Right ventricle myocardium superior (tissue), 1 donor: ENCODE measurements around the gene CHD1L. TPM values are rescaled to one million over a fixed set of nuclear protein-coding genes. Genes with fewer than 3 reads are reported as not detected.
"Not testable (repeated sequence)": the region's sequence is repeated elsewhere in the genome, so short reads cannot be mapped to it uniquely, and the experiment has no call there.

Experiments
- ATAC-seq: fragments of 200-7000 bp; cut with Tn5 transposase; one replicate; pipeline ENCODE4 v1.9.1; 2020; ENCODE audit warnings: mild to moderate bottlenecking; ENCODE audit not compliant: poor library complexity
- DNase-seq: peaks from one replicate; pipeline ENCODE4 v3.0.0-alpha.2; 2020
- intact Hi-C: fragments of 100-400 bp; cut with DNase I; formaldehyde crosslinking; loops from one replicate; pipeline ENCODE4 v1.11.2; 2022
- total RNA-seq: library from RNA; stranded (reverse); fragmentation: NEBNext Ultra II Directional; extraction: Animal tissue kit (Norgen Biotek cat#: 25700); gene quantifications from one replicate; pipeline ENCODE4 v1.2.1, GENCODE V29; 2021
- donor health status: DM: no; HTN: yes; CAD: no; lungs with severe emphysema.

Gene CHD1L
- total RNA-seq, 1 donor from 2014 or later = 8.2 TPM

DNA sequence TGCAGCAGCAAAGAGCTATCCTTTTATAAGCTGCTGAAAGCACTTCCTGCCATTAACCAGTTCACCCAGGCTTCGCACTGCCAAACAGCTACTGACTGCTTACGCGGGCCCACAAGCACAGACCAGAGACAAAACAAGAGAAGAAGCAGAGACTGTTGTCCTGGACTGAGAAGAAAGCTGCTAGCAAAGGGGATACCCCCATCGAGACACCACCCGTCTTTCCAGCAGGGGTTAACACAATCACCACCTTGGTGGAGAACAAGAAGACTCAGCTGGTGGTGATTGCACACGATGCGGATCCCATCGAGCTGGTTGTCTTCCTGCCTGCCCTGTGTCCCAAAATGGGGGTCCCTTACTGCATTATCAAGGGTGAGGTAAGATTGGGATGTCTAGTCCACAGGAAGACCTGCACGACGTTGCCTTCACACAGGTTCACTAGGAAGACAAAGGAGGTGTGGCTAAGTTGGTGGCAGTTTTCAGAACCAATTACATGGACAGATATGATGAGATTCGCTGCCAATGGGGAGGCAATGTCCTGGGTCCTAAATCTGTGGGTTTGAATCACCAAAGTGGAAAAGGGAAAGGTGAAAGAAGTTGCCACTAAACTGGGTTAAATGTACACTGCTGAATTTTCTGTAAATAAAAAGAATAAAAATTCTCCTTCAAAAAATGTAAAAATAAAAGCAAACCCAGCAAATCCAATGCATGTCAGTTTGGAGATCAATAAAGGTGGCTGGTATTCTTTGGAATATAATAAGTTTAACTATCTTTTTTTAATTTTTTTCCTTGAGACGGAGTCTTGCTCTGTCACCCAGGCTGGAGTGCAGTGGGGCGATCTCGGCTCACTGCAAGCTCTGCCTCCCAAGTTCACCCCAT lies 18.5 kb upstream of the CHD1L start:
- DNase-seq = no peak
- intact Hi-C loops = no loop called here

DNA sequence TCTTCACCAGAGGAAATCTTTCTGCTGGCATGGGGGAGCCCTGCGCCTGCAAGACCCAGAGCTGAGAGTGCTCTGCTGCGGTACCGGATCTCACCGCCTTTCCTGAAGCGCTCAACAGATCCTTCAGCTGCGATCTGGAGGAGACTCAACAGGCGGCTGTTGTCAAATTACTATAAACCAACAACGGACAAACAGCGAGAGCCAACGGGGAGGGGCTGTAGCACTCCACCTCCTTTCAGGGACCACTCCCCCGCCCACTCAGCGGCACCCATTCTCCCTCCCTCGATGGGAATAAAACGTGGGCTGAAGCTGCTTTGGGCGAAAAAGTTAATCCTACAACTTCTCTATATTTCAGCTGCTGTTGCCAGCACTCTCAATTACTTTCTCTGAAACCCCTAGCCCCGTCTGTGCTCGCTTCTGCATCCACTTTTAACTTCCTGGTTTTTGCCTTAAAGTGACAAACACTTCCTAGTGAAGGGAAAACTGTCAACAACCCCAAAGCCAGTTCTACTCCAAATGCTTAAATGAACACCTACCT lies 17.2 kb upstream of the CHD1L start, which contains the start of gene FMO5:
TSS of gene FMO5 (minus strand) at position 147 of the 538 bp plus-strand sequence. CDS start 310 bp downstream, outside the sequence.
- intact Hi-C loops = no loop called here

More for the DNA sequence above, 18.5 kb upstream of the CHD1L start:
- ATAC-seq = no peak

DNA sequence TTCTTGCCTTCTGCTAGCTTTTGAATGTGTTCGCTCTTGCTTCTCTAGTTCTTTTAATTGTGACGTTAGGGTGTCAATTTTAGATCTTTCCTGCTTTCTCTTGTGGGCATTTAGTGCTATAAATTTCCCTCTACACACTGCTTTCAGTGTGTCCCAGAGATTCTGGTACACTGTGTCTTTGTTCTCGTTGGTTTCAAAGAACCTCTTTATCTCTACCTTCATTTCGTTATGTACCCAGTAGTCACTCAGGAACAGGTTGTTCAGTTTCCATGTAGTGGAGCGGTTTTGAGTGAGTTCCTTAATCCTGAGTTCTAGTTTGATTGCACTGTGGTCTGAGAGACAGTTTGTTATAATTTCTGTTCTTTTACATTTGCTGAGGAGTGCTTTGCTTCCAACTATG lies 11.5 kb upstream of the CHD1L start:
- intact Hi-C loops, ATAC-seq, DNase-seq: not testable (repeated sequence)

More for the DNA sequence above, 17.2 kb upstream of the CHD1L start, which contains the start of gene FMO5:
- peak; percentile 93 for ATAC-seq
- peak; percentile 82 for DNase-seq

DNA sequence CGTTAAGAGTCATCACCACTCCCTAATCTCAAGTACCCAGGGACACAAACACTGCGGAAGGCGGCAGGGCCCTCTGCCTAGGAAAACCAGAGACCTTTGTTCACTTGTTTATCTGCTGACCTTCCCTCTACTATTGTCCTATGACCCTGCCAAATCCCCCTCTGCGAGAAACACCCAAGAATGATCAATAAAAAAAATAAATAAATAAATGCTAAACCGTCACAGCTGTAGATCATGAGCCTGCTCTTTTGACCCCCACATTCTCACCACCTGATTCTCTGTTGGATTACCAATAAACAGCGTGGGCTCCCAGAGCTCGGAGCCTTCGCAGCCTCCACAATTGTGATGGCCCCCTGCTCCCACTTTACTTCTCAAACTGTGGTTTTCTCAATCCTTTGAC lies 8.6 kb upstream of the CHD1L start:
- intact Hi-C loops, DNase-seq, ATAC-seq: not testable (repeated sequence)

DNA sequence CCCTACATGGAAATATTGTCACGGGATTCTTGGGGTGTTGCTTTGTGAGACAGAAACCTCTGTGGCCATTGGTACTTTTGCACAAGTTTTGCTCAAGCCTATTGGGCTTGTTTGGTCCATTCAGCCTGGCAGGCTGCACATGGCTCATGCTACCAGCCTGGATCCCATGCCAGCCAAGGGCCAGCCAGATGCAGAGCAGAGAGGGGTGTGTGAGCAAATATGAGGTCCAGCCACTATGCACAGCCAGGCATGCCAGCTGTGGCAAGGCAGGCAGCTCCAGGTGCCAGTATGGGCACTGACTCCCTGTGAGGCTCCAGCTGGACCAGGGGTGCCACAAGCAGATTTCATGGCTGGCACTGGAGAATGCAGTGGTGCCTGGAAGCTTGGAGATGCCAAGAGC lies 6.7 kb upstream of the CHD1L start:
- intact Hi-C loops = no loop called here
- DNase-seq (no peak), ATAC-seq (no peak)

DNA sequence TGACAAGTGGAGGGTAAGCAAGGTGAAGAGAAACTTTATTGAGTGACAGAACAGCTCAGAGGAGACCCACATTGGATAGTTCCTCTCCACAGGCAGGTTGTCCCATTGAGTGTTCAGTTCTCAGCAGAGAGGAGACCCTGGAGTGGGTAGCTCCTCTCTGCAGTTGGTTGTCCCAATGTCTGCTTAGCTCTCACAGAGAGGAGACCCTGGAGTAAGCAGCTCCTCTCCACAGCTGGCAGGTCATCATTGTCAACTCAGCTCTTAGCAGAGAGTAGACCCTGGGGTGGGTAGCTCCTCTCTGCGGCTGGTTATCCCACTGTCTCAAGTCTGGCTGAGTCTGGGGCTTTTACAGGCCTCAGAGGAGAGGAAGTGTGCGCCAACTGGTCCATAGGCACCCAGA lies 6.0 kb upstream of the CHD1L start:
- DNase-seq = no peak
- no peak for ATAC-seq
- intact Hi-C loops = no loop called here

DNA sequence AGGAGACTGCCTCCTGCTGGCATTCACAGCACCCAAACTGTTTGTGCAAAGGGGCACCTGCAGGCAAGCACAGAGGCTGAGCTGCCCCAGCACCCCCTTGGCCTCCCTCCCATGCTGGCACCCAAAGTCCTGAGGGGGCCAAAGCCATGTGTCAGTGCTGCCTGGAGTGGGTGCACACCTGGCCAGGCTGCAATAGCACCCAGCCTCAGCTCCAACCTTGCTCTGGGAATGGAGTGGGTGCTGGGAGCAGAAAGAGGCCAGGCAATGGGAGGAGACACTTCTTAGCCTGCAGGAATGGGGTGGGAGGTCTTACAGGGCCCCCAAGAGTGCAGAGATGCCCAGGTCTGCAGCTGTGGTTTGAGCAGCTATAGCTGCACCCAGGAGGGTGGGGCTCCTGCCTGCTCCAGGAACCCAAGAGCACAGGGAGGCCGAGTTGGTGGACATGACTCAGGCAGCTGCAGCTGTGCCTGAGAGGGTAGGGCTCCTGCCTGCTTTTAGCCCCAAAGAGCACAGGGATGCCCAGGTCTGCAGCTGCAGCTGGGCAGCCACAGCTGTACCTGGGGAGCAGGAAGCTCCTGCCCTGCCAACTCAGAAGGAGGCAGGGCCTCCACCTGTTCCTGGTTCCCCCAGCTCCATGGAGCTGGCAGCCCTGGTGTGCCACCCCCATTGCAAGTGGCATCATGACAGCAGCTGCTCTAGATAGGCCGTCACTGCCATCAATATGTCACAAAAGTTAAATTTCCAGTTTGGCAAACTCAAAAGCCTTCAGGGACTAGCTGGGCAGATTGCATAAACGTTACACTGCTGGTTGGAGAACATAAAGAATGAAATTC lies 5.3 kb upstream of the CHD1L start:
- no peak for DNase-seq
- intact Hi-C loops = no loop called here
- ATAC-seq = no peak

DNA sequence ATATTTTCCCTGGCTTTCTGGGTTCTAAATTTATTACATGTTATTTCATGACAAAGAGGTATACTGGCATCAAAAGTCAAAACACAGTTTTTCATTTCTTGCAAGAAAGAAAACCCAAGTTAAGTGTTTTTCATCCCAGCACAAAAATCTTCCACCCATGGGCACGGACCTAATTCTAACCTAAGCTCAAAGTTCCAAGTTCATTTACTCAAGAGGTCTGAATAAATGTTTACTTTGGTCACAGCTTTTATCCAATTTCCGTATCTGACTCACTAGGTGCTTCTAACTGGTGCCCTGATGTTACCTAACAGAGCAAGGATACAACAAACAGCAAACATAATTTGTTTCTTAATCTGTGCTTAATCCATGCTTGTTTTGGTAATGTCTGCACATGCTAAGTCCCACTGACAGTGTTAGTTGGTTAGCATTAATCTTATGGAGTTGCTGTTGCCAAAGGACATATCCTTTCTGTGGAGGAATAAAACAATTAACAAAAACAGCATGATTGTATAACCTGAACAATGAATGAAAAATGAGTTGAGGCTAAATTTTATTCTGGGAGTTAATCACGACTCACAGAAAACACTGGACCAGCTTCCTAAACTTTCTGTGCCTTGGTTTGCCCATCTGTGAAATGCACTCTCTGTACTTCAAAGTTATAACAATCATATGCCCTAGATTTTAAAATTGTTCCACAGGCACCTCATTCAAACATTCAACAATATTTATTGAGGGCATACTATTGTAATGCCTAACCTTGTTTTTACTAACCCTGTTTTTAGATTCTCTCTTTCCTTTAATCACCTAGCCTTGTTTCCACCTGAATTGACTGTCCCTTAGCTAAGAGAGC lies 4.2 kb upstream of the CHD1L start:
- ATAC-seq (no peak), DNase-seq (no peak)
- intact Hi-C loops = no loop called here

DNA sequence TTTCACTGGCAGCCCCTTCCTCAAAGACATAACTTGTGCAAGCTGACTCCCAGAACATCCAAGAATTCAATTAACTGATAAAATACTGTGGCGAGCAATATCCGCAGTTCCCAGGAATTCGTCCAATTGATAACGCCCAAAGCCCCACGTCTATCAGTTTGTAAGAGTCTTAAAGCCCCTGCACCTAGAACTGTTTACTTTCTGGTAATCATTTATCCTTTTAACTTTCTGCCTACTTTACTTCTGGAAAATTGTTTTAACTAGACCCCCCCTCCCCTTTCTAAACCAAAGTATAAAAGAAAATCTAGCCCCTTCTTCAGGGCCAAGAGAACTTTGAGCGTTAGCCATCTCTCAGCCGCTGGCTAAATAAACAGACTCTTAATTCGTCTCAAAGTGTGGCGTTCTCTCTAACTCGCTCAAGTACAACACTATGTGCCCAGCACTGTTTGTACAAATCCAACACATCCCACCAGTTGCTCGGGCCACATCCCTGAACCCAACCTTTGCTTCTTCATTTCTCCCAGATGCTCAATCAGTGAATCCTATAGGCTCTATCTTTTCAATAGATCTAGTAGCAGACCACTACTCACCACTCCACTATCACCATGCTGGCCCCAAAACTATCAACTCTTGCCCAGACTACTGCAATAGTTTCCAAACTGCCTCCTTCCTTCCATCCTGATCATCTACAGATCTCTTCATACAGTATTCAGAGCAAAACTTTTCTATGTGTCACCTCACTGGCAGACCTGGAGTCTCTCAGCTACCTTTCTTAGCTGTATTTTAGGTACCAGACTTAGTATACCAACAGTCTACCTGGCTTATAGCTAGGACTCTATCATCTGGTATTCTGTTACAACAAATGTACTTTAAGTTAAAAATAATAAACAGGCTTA lies 3.3 kb upstream of the CHD1L start:
- no peak for DNase-seq
- no peak for ATAC-seq
- intact Hi-C loops = no loop called here

DNA sequence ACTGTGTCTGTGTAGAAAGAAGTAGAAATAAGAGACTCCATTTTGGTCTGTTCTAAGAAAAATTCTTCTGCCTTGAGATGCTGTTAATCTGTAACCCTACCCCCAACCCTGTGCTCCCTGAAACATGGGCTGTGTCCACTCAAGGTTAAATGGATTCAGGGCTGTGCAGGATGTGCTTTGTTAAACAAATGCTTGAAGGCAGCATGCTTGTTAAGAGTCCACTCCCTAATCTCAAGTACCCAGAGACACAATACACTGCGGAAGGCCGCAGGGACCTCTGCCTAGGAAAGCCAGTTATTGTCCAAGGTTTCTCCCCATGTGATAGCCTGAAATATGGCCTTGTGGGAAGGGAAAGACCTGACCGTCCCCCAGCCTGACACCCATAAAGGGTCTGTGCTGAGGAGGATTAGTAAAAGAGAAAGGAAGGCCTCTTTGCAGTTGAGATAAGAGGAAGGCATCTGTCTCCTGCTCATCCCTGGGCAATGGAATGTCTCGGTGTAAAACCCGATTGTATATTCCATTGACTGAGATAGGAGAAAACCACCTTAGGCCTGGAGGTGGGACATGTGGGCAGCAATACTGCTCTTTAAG lies 2.3 kb upstream of the CHD1L start:
- DNase-seq, intact Hi-C loops, ATAC-seq: not testable (repeated sequence)

DNA sequence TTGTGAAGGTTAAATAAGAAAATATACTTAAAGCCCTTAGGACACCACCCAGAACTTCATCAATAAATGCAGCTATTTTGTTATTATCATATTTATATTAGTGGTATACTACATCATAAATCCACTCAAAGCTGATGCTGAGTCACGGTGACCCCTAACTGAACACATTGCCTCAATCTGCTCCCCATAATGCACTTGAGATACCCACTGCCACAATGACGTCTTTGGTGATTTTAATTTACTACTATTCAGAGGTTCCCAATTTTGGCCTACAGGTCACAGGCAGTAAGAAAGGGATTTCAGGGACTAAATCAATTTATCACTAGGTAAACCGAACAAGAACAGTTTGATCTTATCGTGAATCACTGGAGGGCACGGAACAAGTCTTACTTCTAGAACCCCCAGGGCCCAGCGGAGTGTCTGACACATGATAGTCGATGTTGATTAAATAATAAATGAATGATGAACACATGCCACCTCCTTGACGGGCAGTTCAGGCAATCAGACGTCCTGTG lies 493 bp upstream of the CHD1L start:
- DNase-seq (no peak), ATAC-seq (no peak)
- intact Hi-C loops = loop anchor here (1.0 kb wide), 1 partner anchor 70 kb away; the partner anchor contains the start of gene PRKAB2

DNA sequence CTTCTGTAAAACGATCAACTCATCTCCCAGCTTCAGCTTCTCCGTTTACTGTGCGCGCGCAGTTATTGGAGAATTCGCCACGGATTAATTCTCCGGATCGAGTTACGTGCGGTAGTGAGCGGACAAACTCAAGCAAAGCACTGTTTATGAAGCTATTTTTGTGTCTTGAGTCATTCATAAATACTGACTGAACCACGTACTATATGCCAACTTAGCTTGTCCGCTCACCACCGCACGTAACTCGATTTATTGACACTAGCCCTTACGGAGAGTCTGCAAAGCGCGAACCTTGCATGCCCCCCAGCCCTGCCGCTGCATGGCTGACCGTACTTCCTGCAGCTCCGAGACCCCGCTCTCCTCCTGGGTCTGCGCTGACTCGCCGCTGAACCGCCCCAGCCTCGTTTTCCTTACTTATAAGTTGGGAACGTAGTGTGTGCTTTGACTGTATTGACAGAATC lies 773 bp downstream of the CHD1L start:
- peak; percentile 56 for DNase-seq
- intact Hi-C loops = no loop called here
- peak; percentile 27 for ATAC-seq

DNA sequence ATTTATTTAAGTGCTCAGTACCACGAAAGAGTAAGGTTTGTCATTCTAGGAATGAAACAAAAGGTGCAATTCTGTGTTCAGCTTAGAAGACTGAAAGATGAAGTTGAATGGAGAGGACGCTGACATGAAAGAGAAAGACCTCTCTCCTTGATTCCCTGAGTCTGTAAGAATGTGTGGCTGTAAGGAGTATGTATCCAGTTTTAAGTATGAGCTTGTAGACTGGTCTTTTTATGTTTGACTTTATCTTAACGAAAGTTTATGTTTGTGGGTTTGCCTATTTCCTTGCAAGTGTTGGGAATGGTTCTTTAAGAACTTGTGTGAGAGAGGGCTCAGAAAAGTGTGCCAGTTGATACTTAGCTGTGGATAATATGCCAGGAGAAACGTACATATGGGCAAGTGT lies 1.4 kb downstream of the CHD1L start:
- no peak for DNase-seq
- intact Hi-C loops = no loop called here
- ATAC-seq = no peak

DNA sequence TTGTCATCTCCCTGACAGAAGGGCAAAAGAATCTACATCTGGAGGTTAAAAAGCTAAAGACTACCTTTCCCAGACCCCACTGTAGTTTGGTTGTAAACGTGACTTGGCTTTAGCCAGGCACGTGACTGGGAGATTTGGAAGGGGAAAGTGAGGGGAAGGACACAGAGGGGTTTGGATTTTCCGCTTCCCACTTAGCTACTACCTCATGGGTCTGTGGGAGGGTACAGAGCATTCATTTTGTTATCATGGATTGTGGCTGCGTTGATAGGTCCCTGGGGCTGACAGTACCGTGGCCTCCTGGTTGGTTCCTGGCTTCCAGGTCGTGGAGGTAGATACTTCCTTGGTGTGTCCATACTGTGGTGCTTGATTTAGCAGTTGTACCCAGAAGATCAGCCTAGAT lies 2.6 kb downstream of the CHD1L start:
- no peak for ATAC-seq
- intact Hi-C loops = no loop called here

DNA sequence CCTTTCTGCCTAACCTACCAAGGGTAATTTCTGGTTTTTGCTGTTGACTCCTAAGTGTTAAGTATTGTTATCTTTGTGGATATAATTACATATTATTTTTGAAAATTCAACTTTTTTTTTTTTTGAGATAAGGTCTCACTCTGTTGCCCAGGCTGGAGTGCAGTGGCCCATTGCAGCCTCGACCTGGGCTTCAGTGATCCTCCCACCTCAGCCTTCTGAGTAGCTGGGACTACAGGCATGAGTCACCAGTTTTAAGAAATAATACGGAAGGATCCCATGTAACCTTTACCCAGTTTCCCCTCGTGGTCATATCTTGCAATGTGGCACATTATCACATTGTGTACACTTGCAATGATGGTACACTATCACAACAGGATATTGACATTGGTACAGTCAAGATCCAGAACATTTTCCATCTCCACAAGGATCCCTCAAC lies 3.1 kb downstream of the CHD1L start:
- no peak for DNase-seq
- no peak for ATAC-seq
- intact Hi-C loops = no loop called here

More for the DNA sequence above, 2.6 kb downstream of the CHD1L start:
- DNase-seq = no peak

DNA sequence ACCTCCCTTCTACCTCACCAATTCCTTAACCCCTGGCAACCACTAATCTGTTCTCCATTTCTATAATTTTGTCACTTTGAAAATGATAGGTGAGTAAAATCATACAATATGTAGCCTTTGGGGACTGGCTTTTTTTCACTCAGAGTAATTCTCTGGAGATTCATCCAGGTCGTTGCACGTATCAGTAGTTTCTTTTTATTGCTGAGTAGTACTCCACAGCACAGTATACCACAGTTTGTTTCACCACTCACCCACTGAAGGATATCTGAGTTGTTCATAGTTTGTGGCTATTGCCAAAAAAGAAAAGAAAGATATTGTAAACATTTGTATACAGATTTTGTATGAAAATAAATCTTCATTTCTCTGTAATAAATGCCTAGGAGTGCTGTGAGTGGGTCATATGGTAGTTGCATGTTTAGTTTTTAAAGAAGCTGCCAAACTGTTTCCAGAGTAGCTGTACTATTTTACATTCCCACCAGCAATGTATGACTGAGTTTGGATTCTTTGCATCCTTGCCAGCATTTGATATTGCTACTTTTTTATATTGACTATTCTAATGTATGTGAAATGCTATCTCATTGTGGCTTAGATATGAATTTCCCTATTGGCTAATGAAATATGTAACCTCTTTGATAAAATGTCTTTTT lies 3.7 kb downstream of the CHD1L start:
- ATAC-seq = no peak
- intact Hi-C loops = no loop called here
- DNase-seq = no peak
